HEK293 (cell line): ENCODE data around the gene DHRS2.

Experiments
- CTCF ChIA-PET: fragments of 350-600 bp; formaldehyde crosslinking; extraction: SDS; loops from one replicate; lab custom pipeline; 2021; ENCODE audit warnings: antibody characterized with exemption; lab: Yijun Ruan, JAX
- POLR2A ChIA-PET: fragments of 300-600 bp; formaldehyde crosslinking; extraction: SDS; loops from one replicate; lab custom pipeline; 2020; ENCODE audit warnings: antibody characterized with exemption, inconsistent platforms; lab: Yijun Ruan, JAX
- H3K27ac ChIP-seq: fragments of 200-500 bp; sonication (Bioruptor generic); 2 replicates; pipeline ENCODE4 v1.5.1; 2014; ENCODE audit warnings: low read depth, low read length, control low read depth, inconsistent platforms; ENCODE audit errors: extremely low read depth
- H3K36me3 ChIP-seq, 2 experiments: fragments of 200-500 bp in 1 of 2; sonication (Bioruptor generic) in 1 of 2; 1 replicate in 1 of 2; 2 replicates in 1 of 2; pipeline ENCODE4 v1.5.1; 2014 to 2017; ENCODE audit warnings: inconsistent platforms in 2 of 2, low read length in 2 of 2; ENCODE audit not compliant: control insufficient read depth in 2 of 2, insufficient read depth in 1 of 2
- H3K4me1 ChIP-seq: fragments of 200-500 bp; sonication (Bioruptor generic); 2 replicates; pipeline ENCODE4 v1.5.1; 2014; ENCODE audit warnings: mild to moderate bottlenecking, low read length, inconsistent platforms; ENCODE audit not compliant: control insufficient read depth, insufficient read depth
- H3K4me3 ChIP-seq: 2 replicates; pipeline ENCODE4 v1.5.1; 2011; ENCODE audit warnings: low read depth, mild to moderate bottlenecking, control low read depth, low read length, moderate library complexity
- H3K9me3 ChIP-seq: fragments of 200-500 bp; sonication (Bioruptor generic); 2 replicates; pipeline ENCODE4 v1.5.1; 2014; ENCODE audit warnings: low read depth, low read length, inconsistent platforms; ENCODE audit not compliant: control insufficient read depth, insufficient read depth
- GLI2 ChIP-seq: fragments of 450-650 bp; formaldehyde crosslinking; IDR thresholded peaks from 2 replicates; pipeline ENCODE4; 2017; ENCODE audit warnings: missing biosample characterization, missing genetic modification characterization, low read depth, borderline replicate concordance
- KLF1 ChIP-seq: fragments of 450-650 bp; formaldehyde crosslinking; IDR thresholded peaks from 2 replicates; pipeline ENCODE4 v1.5.1; 2016; ENCODE audit warnings: missing biosample characterization, missing genetic modification characterization
- KLF17 ChIP-seq: fragments of 450-650 bp; formaldehyde crosslinking; IDR thresholded peaks from 2 replicates; pipeline ENCODE4 v1.5.1; 2016; ENCODE audit warnings: missing biosample characterization, missing genetic modification characterization
- PBX3 ChIP-seq: sonication (generic); formaldehyde crosslinking; IDR thresholded peaks from 2 replicates; pipeline ENCODE4 v1.8.1; 2022; ENCODE audit warnings: mild to moderate bottlenecking, moderate library complexity, missing genetic modification reagents
- SP2 ChIP-seq: fragments of 450-650 bp; formaldehyde crosslinking; IDR thresholded peaks from 2 replicates; pipeline ENCODE4 v1.5.1; 2016; ENCODE audit warnings: missing biosample characterization, missing genetic modification characterization
- ZFP3 ChIP-seq: fragments of 450-650 bp; formaldehyde crosslinking; IDR thresholded peaks from 2 replicates; pipeline ENCODE4 v1.5.1; 2016; ENCODE audit warnings: low read depth, missing biosample characterization, missing genetic modification characterization
- ZIC2 ChIP-seq: fragments of 450-650 bp; formaldehyde crosslinking; IDR thresholded peaks from 2 replicates; pipeline ENCODE4 v1.5.1; 2016; ENCODE audit warnings: missing biosample characterization, missing genetic modification characterization
- ZNF133 ChIP-seq: fragments of 450-650 bp; formaldehyde crosslinking; IDR thresholded peaks from 2 replicates; pipeline ENCODE4 v1.5.1; 2016; ENCODE audit warnings: missing biosample characterization, missing genetic modification characterization
- ZNF138 ChIP-seq: fragments of 450-650 bp; formaldehyde crosslinking; IDR thresholded peaks from 2 replicates; pipeline ENCODE4 v1.5.1; 2016; ENCODE audit warnings: missing biosample characterization, missing genetic modification characterization, borderline replicate concordance
- ZNF18 ChIP-seq: fragments of 450-650 bp; formaldehyde crosslinking; IDR thresholded peaks from 2 replicates; pipeline ENCODE4 v1.5.1; 2016; ENCODE audit warnings: missing biosample characterization, missing genetic modification characterization
- ZNF274 ChIP-seq, 2 experiments: fragments of 200-500 bp in 1 of 2; fragments of 450-650 bp in 1 of 2; sonication (Bioruptor generic) in 1 of 2; formaldehyde crosslinking in 1 of 2; IDR thresholded peaks; 2 replicates each; pipeline versions ENCODE4 v1.5.1 to v1.6.1; 2014 to 2016; ENCODE audit warnings: borderline replicate concordance in 1 of 2, inconsistent platforms in 1 of 2, low read length in 1 of 2, missing biosample characterization in 1 of 2, missing genetic modification characterization in 1 of 2
- ZNF302 ChIP-seq: fragments of 450-650 bp; formaldehyde crosslinking; IDR thresholded peaks from 2 replicates; pipeline ENCODE4 v1.5.1; 2016; ENCODE audit warnings: missing biosample characterization, missing genetic modification characterization, low read depth
- ZNF350 ChIP-seq: fragments of 450-650 bp; formaldehyde crosslinking; IDR thresholded peaks from 2 replicates; pipeline ENCODE4 v1.5.0; 2017; ENCODE audit warnings: missing biosample characterization, mild to moderate bottlenecking, missing genetic modification characterization
- ZNF529 ChIP-seq: fragments of 450-650 bp; formaldehyde crosslinking; IDR thresholded peaks from 2 replicates; pipeline ENCODE4 v1.5.1; 2017; ENCODE audit warnings: missing genetic modification characterization, missing biosample characterization; ENCODE audit not compliant: insufficient replicate concordance
- ZNF544 ChIP-seq: fragments of 450-650 bp; formaldehyde crosslinking; IDR thresholded peaks from 2 replicates; pipeline ENCODE4 v1.5.0; 2017; ENCODE audit warnings: missing biosample characterization, missing genetic modification characterization
- ZNF555 ChIP-seq: fragments of 450-650 bp; formaldehyde crosslinking; conservative IDR thresholded peaks from 2 replicates; pipeline ENCODE4 v1.5.1; 2017; ENCODE audit warnings: missing biosample characterization, mild to moderate bottlenecking, missing genetic modification characterization, inconsistent platforms
- ZNF561 ChIP-seq: fragments of 450-650 bp; IDR thresholded peaks from 2 replicates; pipeline ENCODE4 v1.5.1; 2018; ENCODE audit warnings: missing biosample characterization, missing genetic modification characterization, borderline replicate concordance
- ZNF571 ChIP-seq: fragments of 450-650 bp; formaldehyde crosslinking; IDR thresholded peaks from 2 replicates; pipeline ENCODE4 v1.5.0; 2017; ENCODE audit warnings: missing biosample characterization, missing genetic modification characterization
- ZNF585B ChIP-seq: fragments of 450-650 bp; formaldehyde crosslinking; IDR thresholded peaks from 2 replicates; pipeline ENCODE4 v1.5.1; 2016; ENCODE audit warnings: missing biosample characterization, missing genetic modification characterization
- ZNF623 ChIP-seq: fragments of 450-650 bp; formaldehyde crosslinking; IDR thresholded peaks from 2 replicates; pipeline ENCODE4 v1.5.1; 2016; ENCODE audit warnings: missing biosample characterization, missing genetic modification characterization
- ZNF645 ChIP-seq: fragments of 450-650 bp; formaldehyde crosslinking; IDR thresholded peaks from 2 replicates; pipeline ENCODE4; 2016; ENCODE audit warnings: missing biosample characterization, missing genetic modification characterization
- ZNF704 ChIP-seq: fragments of 450-650 bp; formaldehyde crosslinking; IDR thresholded peaks from 2 replicates; pipeline ENCODE4 v1.5.1; 2016; ENCODE audit warnings: missing biosample characterization, missing genetic modification characterization
- ZNF747 ChIP-seq: fragments of 450-650 bp; formaldehyde crosslinking; IDR thresholded peaks from 2 replicates; pipeline ENCODE4 v1.5.1; 2016; ENCODE audit warnings: missing biosample characterization, missing genetic modification characterization
- ZSCAN30 ChIP-seq: fragments of 450-650 bp; IDR thresholded peaks from 2 replicates; pipeline ENCODE4 v1.5.1; 2018; ENCODE audit warnings: missing biosample characterization, mild to moderate bottlenecking, missing genetic modification characterization, moderate library complexity

Gene DHRS2

GRCh38 chr14:23644919-23645336 is 8.8 kb downstream of the DHRS2 start:
- ChIA-PET CTCF (interaction anchor here (1.0 kb wide), 2 partner anchors 13 to 56 kb away, joined by 3 to 6 read pairs; no protein-coding TSS in a partner anchor), POLR2A (no interaction called here)
- no peak overlapping the region for H3K4me3 ChIP-seq
- no peaks in the 10 kb centered on the region for H3K9me3 ChIP-seq
- H3K4me1 ChIP-seq = peaks cover 20% of the 10 kb centered on the region
- no peaks in the 10 kb centered on the region for H3K36me3 ChIP-seq
- H3K27ac ChIP-seq = no peak overlapping the region
- no peak for TF ChIP-seq ZNF623 (tag by site-specific recombination)
- no peak for TF ChIP-seq ZNF544 (tag by site-specific recombination)
- TF ChIP-seq ZSCAN30 = no peak
- no peak for TF ChIP-seq ZNF529 (tag by site-specific recombination)
- TF ChIP-seq ZNF18 (tag by site-specific recombination) = no peak
- TF ChIP-seq ZNF645 (tag by site-specific recombination) = no peak
- TF ChIP-seq ZIC2 (tag by site-specific recombination) = no peak

GRCh38 chr14:23645504-23645811 is 9.3 kb downstream of the DHRS2 start:
- POLR2A ChIA-PET = no interaction called here
- H3K9me3 ChIP-seq = no peaks in the 10 kb centered on the region
- peaks cover 15% of the 10 kb centered on the region for H3K4me1 ChIP-seq
- no peak overlapping the region for H3K27ac ChIP-seq
- no peaks in the 10 kb centered on the region for H3K36me3 ChIP-seq
- H3K4me3 ChIP-seq = no peak overlapping the region
- no peak for TF ChIP-seq ZNF555 (tag by site-specific recombination)
- no peak for TF ChIP-seq ZNF571
- no peak for TF ChIP-seq ZNF529 (tag by site-specific recombination)
- TF ChIP-seq GLI2 (tag by site-specific recombination) = no peak
- TF ChIP-seq, all 188 proteins: peak for 0
- CTCF ChIA-PET = interaction anchor here (1.0 kb wide), 1 partner anchor 13 kb away, joined by 6 read pairs; no protein-coding TSS in a partner anchor

GRCh38 chr14:23645812-23646647 is 9.9 kb downstream of the DHRS2 start:
- Histone ChIP-seq H3K27ac (no peak overlapping the region), H3K4me3 (no peak overlapping the region), H3K9me3 (no peaks in the 10 kb centered on the region), H3K4me1 (peaks cover 11% of the 10 kb centered on the region), H3K36me3 (no peaks in the 10 kb centered on the region)
- POLR2A ChIA-PET = no interaction called here
- CTCF ChIA-PET = interaction anchor here (0.8 to 1.0 kb wide), 2 partner anchors 14 kb away, joined by 6 to 8 read pairs; no protein-coding TSS in a partner anchor
- TF ChIP-seq ZNF561 (tag by site-specific recombination) (no peak), ZNF133 (tag by site-specific recombination) (no peak), ZFP3 (no peak), KLF17 (tag by site-specific recombination) (no peak), PBX3 (CRISPR knock-in tag) (no peak), ZNF302 (tag by site-specific recombination) (no peak), ZNF747 (tag by site-specific recombination) (no peak), KLF1 (tag by site-specific recombination) (no peak), ZNF704 (tag by site-specific recombination) (no peak), ZNF350 (tag by site-specific recombination) (no peak), ZNF274 (IDR thresholded peaks at IDR 0.05; ENCODE audit: low read length) (no peak), ZNF274 (tag by site-specific recombination; IDR thresholded peaks at IDR 0.05; ENCODE audit: borderline replicate concordance) (no peak), ZNF138 (tag by site-specific recombination) (no peak), ZNF585B (tag by site-specific recombination) (no peak), SP2 (tag by site-specific recombination) (no peak)
